WTC11 (cell line): ENCODE results near the gene ETFB. TPM values are rescaled to one million over a fixed set of nuclear protein-coding genes. Genes with fewer than 3 reads are reported as not detected.

Experiments
- ATAC-seq: fragments of 200-7000 bp; cut with Tn5 transposase; 2 replicates; pipeline ENCODE4 v1.10.0; 2021; ENCODE audit warnings: mild to moderate bottlenecking, moderate library complexity
- CTCF ChIA-PET: fragments of 300-600 bp; sonication (Branson Sonifier 250); formaldehyde crosslinking; loops from one replicate; lab custom pipeline; 2021; ENCODE audit warnings: antibody characterized with exemption; lab: Charles Lee
- POLR2A ChIA-PET: fragments of 350-600 bp; sonication (Branson Sonifier 250); formaldehyde crosslinking; loops from one replicate; lab custom pipeline; 2021; ENCODE audit warnings: antibody characterized with exemption; lab: Charles Lee
- DNase-seq: peaks from one replicate; pipeline ENCODE4 v3.0.0; 2021; ENCODE audit warnings: low spot score
- H3K27ac Mint-ChIP-seq: 2 replicates; pipeline ENCODE4 v1.8.0; 2021; ENCODE audit warnings: mixed read lengths
- H3K27me3 Mint-ChIP-seq: 2 replicates; pipeline ENCODE4 v1.8.0; 2021; ENCODE audit warnings: low read depth, mild to moderate bottlenecking, moderate library complexity, mixed read lengths
- H3K36me3 Mint-ChIP-seq: 2 replicates; pipeline ENCODE4 v1.8.0; 2021; ENCODE audit warnings: mixed read lengths
- H3K4me1 Mint-ChIP-seq: 2 replicates; pipeline ENCODE4 v1.8.0; 2022; ENCODE audit warnings: mixed read lengths
- H3K4me3 Mint-ChIP-seq: 2 replicates; pipeline ENCODE4 v1.8.0; 2021; ENCODE audit warnings: mild to moderate bottlenecking, moderate library complexity, mixed read lengths
- H3K9me3 Mint-ChIP-seq: 2 replicates; pipeline ENCODE4 v1.8.0; 2021; ENCODE audit warnings: mixed read lengths
- ATF1 ChIP-seq: sonication (generic); formaldehyde crosslinking; IDR thresholded peaks from 2 replicates; pipeline ENCODE4 v1.8.1; 2023; ENCODE audit warnings: mild to moderate bottlenecking, moderate library complexity, missing genetic modification reagents
- CDX4 ChIP-seq: fragments of 250-450 bp; sonication (Bioruptor Pico); IDR thresholded peaks from 2 replicates; pipeline ENCODE4 v1.9.0; 2021; ENCODE audit warnings: moderate library complexity, mild to moderate bottlenecking, inconsistent platforms, borderline replicate concordance
- CREM ChIP-seq: sonication (generic); formaldehyde crosslinking; IDR thresholded peaks from 2 replicates; pipeline ENCODE4 v1.8.1; 2022; ENCODE audit warnings: mild to moderate bottlenecking, missing genetic modification reagents, moderate library complexity
- E2F4 ChIP-seq: sonication (generic); formaldehyde crosslinking; IDR thresholded peaks from 2 replicates; pipeline ENCODE4 v1.8.1; 2022; ENCODE audit warnings: low read depth, mild to moderate bottlenecking, moderate library complexity, missing genetic modification reagents, borderline replicate concordance
- ELF4 ChIP-seq: sonication (generic); formaldehyde crosslinking; IDR thresholded peaks from 2 replicates; pipeline ENCODE4 v1.8.1; 2022; ENCODE audit warnings: low read depth, mild to moderate bottlenecking, moderate library complexity, missing genetic modification reagents
- EMX1 ChIP-seq: fragments of 250-450 bp; sonication (Bioruptor Pico); IDR thresholded peaks from 2 replicates; pipeline ENCODE4 v1.8.0; 2021; ENCODE audit warnings: mild to moderate bottlenecking
- FOXP1 ChIP-seq: sonication (generic); formaldehyde crosslinking; IDR thresholded peaks from 2 replicates; pipeline ENCODE4 v1.8.0; 2022; ENCODE audit warnings: missing genetic modification reagents, mild to moderate bottlenecking, moderate library complexity, borderline replicate concordance
- GABPB1 ChIP-seq: sonication (generic); formaldehyde crosslinking; IDR thresholded peaks from 2 replicates; pipeline ENCODE4 v1.8.1; 2023; ENCODE audit warnings: mild to moderate bottlenecking, missing genetic modification reagents
- GRHL2 ChIP-seq: fragments of 250-450 bp; sonication (Bioruptor Pico); IDR thresholded peaks from 2 replicates; pipeline ENCODE4 v1.8.0; 2022; ENCODE audit warnings: mild to moderate bottlenecking, moderate library complexity; ENCODE audit not compliant: insufficient replicate concordance, severe bottlenecking
- GTF2I ChIP-seq: fragments of 250-450 bp; sonication (Bioruptor Pico); conservative IDR thresholded peaks from 2 replicates; pipeline ENCODE4 v1.4.0; 2021; ENCODE audit warnings: mild to moderate bottlenecking
- JAZF1 ChIP-seq: fragments of 250-450 bp; sonication (Bioruptor Pico); IDR thresholded peaks from 2 replicates; pipeline ENCODE4 v1.9.0; 2021; ENCODE audit warnings: moderate library complexity, mild to moderate bottlenecking, inconsistent platforms
- OVOL2 ChIP-seq: fragments of 250-450 bp; sonication (Bioruptor Pico); IDR thresholded peaks from 2 replicates; pipeline ENCODE4 v1.9.0; 2021; ENCODE audit warnings: mild to moderate bottlenecking, borderline replicate concordance
- SOX15 ChIP-seq: fragments of 250-450 bp; sonication (Bioruptor Pico); IDR thresholded peaks from 2 replicates; pipeline ENCODE4 v1.9.0; 2021; ENCODE audit warnings: mild to moderate bottlenecking
- SP1 ChIP-seq: sonication (generic); formaldehyde crosslinking; conservative IDR thresholded peaks from 2 replicates; pipeline ENCODE4 v1.8.1; 2022; ENCODE audit warnings: missing genetic modification reagents
- STAT6 ChIP-seq: sonication (generic); formaldehyde crosslinking; conservative IDR thresholded peaks from 2 replicates; pipeline ENCODE4 v1.8.1; 2023; ENCODE audit warnings: mild to moderate bottlenecking, low read depth, missing genetic modification reagents, moderate library complexity
- USF1 ChIP-seq: sonication (generic); formaldehyde crosslinking; IDR thresholded peaks from 2 replicates; pipeline ENCODE4 v1.8.0; 2022; ENCODE audit warnings: mild to moderate bottlenecking, missing genetic modification reagents
- ZNF121 ChIP-seq: sonication (generic); formaldehyde crosslinking; IDR thresholded peaks from 2 replicates; pipeline ENCODE4 v1.8.0; 2023; ENCODE audit warnings: missing genetic modification reagents
- total RNA-seq: library from RNA; stranded (reverse); gene quantifications from 3 replicates; pipeline ENCODE4 v1.2.3, GENCODE V29; 2021

The ETFB gene
- total RNA-seq, 1 experiment from 2014 or later, result 60.6 TPM

- TF ChIP-seq STAT6 (CRISPR knock-in tag) (no peak), EMX1 (CRISPR knock-in tag) (no peak), GRHL2 (no peak), SOX15 (CRISPR knock-in tag) (no peak), FOXP1 (CRISPR knock-in tag) (no peak), CDX4 (CRISPR knock-in tag) (no peak), GABPB1 (CRISPR knock-in tag) (no peak)
Observed at GRCh38 chr19:51338563-51339312, 27.4 kb downstream of the ETFB start (continued).

GRCh38 chr19:51337861-51338562 is 28.2 kb downstream of the ETFB start:
- no peak for ATAC-seq
- CTCF ChIA-PET, result interaction anchor here (0.7 to 2.5 kb wide), 7 partner anchors 10 to 323 kb away, joined by 3 to 21 read pairs (median 5); no protein-coding TSS in a partner anchor
- Mint-ChIP-seq H3K27me3 (peaks cover 24% of the 10 kb centered on the region), H3K4me3 (peak overlapping the region; percentile 89), H3K36me3 (peaks cover 23% of the 10 kb centered on the region), H3K4me1 (peaks cover 29% of the 10 kb centered on the region), H3K9me3 (peaks cover 11% of the 10 kb centered on the region), H3K27ac (no peak overlapping the region)
- POLR2A ChIA-PET, result no interaction called here
- DNase-seq, result no peak
- TF ChIP-seq CREM (CRISPR knock-in tag) (no peak), JAZF1 (CRISPR knock-in tag) (no peak)
- TF ChIP-seq, all 79 proteins: peak for 0

GRCh38 chr19:51337141-51337860 is 28.9 kb downstream of the ETFB start:
- Mint-ChIP-seq H3K4me1 (peaks cover 22% of the 10 kb centered on the region), H3K27ac (no peak overlapping the region), H3K9me3 (peaks cover 11% of the 10 kb centered on the region), H3K4me3 (no peak overlapping the region), H3K27me3 (peaks cover 18% of the 10 kb centered on the region), H3K36me3 (peaks cover 23% of the 10 kb centered on the region)
- DNase-seq, result no peak
- CTCF ChIA-PET, result interaction anchor here (0.9 to 2.5 kb wide), 5 partner anchors 9 to 179 kb away, joined by 4 to 21 read pairs (median 5); no protein-coding TSS in a partner anchor
- ATAC-seq, result no peak
- TF ChIP-seq GTF2I (no peak), CDX4 (CRISPR knock-in tag) (no peak), SP1 (CRISPR knock-in tag) (no peak), ZNF121 (CRISPR knock-in tag) (no peak), ELF4 (CRISPR knock-in tag) (no peak), USF1 (CRISPR knock-in tag) (no peak), GABPB1 (CRISPR knock-in tag) (no peak), OVOL2 (CRISPR knock-in tag) (no peak), ATF1 (no peak), E2F4 (CRISPR knock-in tag) (no peak)
- POLR2A ChIA-PET, result no interaction called here
